HL-60/S4 treated with retinoic acid at 250 ng/mL for 4 days and 3 days (cell line): ENCODE measurements around the gene PRKAR1B.
"Not testable (repeated sequence)": the region's sequence is repeated elsewhere in the genome, so short reads cannot be mapped to it uniquely, and the experiment has no call there.

Experiments
- in situ Hi-C: fragments of 300-500 bp; cut with MboI; formaldehyde crosslinking; loops from 2 replicates; pipeline ENCODE4 v1.7.0; 2022; ENCODE audit warnings: low sequenced_read_pairs

Gene PRKAR1B

DNA sequence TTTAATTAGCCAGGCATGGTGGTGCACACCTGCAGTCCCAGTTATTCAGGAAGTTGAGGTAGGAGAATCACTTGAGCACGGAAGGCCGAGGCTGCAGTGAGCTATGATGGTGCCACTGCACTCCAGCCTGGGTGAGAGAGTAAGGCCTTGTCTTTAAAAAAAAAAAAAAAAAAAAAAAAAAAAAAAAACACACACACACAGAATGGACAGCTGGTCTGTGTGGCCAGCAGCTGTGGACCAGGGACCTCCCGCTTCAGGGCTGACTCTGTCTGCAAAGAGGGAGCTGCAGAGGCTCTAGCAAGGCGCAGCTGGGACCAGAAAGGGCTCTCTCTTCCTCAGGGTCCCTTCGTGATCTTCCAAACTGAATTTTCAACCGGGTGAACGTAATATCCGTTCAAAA is 54.2 kb downstream of the PRKAR1B start:
- in situ Hi-C loops = no loop called here

DNA sequence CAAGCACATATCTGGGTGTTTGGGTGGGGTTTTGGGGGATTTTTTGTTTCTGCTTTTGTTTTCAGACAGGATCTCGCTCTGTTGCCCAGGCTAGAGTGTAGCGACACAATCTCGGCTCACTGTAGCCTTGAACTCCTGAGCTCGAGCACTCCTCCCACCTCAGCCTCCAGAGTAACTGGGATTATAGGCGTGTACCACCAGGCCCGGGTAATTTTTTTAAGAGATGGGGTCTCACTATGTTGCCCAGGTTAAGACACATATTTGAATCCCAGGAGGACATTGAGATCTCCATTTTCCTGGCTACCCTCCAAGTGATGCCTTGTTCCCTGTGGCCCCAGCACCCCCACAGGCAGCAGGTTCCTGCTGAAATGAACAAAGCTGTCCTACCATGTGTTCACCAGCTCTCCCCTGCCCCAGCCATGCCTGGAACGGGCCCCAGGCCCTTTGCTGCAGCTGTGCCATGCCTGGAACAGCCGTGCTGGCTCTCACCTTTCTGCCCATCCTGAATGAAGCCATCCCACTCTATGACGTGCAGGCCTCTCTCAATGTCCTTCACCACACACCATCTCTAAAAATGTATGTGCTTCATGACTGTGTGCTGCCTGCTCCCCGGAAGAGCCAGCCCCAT is 55.6 kb downstream of the PRKAR1B start:
- in situ Hi-C loops = no loop called here

DNA sequence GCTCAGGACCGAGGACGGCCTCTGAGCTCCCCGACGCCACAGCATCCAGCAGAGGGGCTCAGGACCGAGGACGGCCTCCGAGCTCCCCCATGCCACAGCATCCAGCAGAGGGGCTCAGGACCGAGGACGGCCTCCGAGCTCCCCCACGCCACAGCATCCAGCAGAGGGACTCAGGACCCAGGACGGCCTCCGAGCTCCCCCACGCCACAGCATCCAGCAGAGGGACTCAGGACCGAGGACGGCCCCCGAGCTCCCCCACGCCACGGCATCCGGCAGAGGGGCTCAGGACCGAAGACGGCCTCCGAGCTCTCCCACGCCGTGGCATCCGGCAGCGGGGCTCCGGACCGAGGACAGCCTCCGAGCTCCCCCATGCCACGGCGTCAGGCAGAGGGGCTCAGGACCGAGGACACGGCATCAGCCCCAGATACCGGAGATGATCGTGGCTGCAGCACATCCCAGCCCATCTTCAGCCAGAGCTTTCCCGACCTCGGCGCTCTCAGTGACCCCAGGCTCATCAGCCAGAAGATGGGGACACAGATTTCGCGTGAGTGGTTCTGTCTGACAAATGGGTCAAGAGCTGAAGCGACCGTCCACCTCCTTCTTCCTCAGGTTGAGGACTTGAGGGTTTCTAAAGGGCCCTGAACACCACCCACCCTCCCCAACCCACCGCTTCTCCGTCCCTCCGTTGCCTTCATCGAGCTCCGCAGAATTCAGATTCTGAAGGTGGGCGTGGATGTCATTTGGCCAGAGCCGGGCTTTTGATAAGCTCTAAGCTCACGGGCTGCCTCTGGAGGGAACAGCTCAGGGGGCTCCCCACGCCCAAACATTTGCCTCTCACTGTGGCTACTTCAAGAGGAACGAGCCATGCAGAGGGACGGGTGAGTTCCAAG is 56.3 kb downstream of the PRKAR1B start:
- in situ Hi-C loops = no loop called here

DNA sequence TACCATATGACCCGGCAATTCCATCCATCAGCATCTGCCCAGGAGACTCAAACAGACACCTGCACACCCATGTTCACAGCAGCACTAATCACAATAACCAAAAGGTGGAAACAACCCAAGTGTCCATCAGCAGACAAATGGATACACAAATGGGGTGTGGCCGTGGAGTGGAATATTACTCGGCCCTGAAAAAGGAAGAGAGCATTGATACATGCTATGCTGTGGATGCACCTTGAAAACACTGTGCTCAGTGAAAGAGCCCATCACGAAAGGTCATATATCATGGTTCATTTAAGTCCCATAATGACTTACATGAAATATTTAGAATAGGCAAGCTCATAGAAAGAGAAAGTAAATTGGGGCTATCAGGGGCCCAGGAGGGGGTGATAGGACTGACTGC is 58.1 kb downstream of the PRKAR1B start:
- in situ Hi-C loops = no loop called here

DNA sequence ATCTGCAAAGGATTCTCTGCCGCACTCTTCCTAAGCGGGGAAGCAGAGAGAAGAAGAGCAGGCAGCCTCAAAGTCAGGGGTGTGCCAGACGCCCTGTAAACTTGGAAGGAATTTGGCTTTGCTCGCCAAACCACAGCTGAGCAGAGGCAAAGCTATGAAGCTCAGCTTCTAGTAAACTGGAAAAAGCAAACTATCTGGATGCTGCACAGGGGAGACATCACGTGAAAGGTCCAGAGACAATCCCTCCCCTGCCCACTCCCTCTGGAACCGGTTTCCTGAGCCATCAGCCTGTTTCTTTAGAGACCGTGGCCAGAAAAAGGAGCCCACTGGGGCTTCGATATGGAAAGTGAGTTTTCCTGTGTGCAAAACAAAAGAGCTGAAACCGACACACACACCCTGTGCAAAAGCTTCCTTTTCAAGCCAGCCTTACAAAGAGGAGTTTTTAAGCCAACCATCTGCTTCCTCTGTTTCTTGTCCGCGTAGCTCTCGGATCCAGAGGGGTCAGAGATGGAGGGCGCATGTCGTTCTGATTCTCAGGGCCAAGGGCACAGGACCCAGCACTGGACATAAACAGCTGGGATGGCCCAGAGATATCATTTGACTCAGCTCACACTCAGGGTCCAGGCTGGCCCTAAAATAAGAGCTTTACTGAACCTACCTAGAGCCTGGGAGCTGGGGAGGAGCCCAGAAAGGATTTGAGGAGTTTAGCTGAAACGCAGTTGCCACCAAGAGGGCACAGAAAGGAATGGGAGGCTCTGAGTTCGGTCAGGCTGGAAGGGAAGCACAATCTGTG is 58.7 kb downstream of the PRKAR1B start:
- in situ Hi-C loops = no loop called here

DNA sequence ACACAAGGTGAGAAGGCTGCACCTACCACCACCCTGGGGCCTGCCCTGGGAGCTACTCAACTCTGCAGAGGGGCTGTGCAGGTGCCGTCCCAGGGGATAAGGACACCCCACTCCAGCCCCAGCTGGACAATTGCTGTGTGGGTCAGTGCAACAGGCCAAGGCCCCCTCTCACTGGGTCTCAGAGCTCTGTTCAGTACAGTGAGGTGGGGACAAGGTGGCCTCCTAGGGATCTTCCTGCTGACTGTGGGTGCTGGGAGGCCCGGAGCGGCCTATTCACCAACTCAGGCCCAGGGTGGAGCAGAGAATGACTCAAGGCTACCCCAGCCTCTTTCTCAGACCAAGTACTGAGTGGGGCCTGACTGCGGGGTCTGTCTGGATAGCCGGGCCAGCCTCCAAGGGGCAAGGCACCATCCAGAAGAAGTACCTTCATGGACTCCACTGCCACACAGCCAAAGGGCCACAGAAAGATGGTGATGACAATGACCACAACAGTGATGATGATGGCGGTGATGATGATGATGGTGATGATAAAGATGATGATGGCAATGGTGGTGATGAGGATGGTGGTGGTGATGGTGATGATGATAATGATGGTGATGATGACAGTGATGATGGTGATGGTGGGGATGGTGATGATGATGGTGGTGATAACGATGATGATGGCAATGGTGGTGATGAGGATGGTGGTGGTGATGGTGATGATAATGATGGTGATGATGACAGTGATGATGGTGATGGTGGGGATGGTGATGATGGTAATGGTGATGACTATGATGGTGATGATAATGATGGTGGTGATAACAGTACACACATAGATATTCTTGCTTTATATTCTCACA is 60.4 kb downstream of the PRKAR1B start:
- in situ Hi-C loops = no loop called here

DNA sequence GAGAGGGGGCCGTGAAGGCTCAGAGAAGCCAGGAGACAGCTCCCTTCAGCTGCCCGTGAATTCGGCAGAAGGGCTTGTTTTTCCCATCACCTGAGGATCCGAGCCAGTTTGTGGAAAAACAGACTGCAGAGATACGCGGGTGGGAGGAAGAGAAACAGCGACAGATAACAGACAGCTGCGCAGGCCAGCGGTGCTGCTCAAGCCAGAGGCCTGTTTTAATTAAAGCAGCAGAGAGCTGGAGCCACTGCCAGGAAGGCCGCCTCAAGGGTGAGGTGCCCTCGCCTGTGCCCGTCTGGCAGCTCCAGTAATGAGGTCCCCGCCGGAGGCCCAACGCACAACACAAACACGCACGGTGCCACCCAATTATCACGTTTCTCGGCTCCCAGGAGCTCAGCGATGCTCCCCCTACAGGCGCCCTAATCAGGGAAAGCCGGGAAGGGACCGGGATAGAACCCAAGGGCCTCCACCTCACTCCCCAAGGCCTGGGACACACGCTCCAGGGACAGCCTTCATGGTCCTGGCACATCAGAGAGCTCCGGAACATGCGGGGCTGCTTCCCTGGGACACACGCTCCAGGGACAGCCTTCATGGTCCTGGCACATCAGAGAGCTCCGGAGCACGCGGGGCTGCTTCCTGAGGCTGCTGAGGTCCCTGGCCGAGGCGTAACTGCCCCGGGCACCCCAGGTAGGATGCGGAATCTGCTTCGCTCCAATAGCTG is 61.2 kb downstream of the PRKAR1B start:
- in situ Hi-C loops = no loop called here

DNA sequence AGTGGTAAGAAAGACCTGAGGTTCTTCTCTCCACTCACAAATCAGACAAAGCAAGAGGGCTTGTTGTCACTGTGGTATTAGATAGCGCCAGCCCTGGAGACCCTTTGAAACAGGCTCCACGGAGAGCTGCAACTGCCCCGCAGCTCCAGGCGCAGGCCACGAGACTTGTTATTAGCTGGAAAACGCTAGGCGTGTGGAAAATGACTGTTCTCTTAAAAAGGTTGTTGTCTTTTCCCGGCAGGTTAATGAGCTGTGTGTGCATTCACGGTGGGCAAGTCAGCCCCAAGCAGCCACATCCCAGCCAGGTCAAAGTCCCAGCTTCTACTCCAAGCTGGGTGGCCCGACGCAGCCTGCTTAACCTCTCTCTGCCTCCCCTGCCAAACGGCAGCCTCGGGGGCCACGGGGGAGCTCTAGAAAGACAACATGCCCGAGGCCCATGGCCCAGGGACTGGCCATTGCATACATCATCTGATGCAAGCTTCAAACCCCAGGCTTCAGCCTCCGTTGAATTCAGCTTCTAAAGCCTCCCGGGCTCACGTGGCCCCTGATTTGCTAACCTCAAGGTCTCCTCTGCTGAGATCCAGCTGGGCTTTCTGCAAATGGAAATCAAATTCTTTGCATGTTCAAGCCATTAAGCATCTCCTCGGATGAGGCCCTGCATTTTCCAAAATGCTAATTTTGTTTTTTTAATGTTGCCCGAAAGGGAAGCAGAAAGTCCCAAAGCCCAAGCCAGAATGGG is 61.9 kb downstream of the PRKAR1B start:
- in situ Hi-C loops = no loop called here

DNA sequence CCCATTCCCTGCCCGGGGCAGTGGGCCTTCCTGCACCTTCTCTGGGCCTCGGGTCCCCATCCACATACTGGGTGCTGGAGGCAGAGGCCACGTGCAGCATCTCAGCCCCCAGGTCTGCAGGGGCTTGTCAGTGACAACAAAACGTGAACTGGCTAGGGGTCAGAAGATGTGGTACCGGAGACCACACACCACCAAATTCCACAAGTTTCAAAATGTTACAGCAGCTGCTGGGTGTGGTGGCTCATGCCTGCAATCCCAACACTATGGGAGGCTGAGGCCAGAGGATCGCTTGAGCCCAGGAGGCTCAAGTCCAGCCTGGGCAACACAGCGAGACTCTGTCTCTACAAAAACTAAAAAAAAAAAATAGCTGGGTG is 62.7 kb downstream of the PRKAR1B start:
- in situ Hi-C loops = no loop called here

DNA sequence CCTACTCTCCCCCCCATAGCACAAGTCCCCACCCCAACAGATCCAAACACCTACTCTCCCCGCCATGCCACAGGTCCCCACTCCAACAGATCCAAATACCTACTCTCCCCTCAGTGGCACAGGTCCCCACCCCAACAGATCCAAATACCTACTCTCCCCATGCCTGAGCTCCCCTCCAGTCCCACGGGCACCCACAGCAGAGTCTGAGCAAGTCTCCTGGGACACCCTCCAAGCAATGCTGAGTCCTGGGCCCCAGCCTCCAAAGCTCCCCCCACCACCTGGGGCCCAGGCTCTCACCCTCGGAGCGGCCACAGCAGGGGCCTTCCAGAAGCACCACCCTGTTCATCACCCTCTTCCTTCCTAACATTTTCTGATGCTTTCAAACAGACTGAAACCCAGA is 64.5 kb downstream of the PRKAR1B start:
- in situ Hi-C loops = no loop called here

DNA sequence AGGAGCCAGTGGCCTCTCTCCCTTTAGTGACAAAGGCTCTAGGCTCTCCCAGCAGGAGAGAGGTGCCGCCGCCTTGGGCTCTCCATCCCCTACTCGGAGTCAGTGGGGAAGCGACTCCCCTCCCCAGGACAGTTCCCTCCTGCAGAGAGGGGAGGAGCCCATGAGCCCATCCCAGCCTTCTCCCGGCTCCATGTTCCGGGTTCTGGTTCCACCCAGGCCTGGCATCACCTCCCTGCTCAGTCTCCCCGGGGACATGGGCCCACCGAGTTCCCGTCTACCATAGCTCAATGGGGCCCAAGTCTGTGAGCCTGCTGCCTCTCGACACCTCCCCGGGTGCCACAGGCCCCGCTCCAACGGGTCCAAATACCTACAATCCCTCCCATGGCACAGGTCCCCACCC is 67.1 kb downstream of the PRKAR1B start:
- in situ Hi-C loops = no loop called here

DNA sequence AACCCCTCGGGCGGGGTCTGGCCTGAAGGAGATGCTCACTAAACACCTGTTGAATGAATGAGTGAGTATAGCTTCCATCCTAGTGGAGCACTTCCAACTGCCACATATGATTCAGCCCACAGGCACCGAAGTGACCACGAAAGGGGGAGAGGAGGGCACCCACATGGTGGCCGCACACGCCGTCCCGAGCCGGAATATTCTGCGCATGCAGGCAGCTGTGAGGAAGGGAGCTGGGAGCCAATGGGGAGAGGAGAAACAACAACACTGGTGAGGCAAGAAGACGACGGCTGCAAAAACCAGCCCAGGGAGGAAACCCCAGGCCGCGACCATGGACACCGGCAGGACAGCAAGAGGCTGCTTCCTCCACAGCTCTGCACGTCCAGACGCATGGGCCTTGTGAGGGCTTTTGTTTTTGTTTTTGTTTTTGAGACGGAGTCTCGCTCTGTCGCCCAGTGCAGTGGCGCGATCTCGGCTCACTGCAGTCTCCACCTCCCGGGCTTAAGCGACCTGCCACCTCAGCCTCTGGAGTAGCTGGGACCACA is 67.7 kb downstream of the PRKAR1B start:
- in situ Hi-C loops = no loop called here

DNA sequence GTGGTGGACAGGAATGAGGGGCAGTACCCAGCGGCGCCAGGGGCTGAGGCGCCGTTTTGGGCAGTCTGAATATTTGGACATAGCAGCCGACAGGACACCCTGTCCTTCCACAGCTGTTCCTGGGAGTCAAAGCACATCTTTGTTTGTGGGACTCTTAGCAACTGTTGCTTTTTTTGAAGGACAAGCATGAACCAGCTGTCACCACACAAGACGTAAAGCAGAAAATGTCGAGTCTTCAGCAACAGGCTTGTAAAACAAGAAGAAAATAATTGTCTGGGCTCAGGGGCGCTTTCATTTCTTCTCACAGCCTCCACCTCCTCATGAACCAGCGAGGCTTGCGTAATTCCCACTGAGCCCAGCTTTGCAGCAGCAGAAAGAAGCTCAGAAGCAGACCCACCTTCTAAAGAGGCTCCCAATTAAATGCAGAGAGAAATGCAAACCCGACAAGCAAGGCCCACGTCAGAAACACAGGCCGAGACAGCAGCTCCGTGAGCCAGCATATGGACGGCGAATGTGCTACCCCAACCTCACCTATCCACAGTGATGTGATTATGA is 69.4 kb downstream of the PRKAR1B start:
- in situ Hi-C loops = no loop called here

DNA sequence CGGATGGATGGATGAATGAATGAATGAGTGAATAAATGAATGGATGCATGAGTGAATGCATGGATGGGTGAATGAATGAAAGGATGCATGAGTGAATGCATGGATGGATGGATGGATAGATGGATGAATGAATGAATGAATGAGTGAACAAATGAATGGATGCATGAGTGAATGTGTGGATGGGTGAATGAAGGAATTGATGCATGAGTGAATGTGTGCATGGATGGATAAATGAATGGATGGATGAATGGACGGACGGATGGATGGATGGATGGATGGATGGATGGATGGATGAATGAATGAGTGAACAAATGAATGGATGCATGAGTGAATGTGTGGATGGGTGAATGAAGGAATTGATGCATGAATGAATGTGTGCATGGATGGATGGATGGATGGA is 70.1 kb downstream of the PRKAR1B start:
- in situ Hi-C loops = not testable (repeated sequence)

DNA sequence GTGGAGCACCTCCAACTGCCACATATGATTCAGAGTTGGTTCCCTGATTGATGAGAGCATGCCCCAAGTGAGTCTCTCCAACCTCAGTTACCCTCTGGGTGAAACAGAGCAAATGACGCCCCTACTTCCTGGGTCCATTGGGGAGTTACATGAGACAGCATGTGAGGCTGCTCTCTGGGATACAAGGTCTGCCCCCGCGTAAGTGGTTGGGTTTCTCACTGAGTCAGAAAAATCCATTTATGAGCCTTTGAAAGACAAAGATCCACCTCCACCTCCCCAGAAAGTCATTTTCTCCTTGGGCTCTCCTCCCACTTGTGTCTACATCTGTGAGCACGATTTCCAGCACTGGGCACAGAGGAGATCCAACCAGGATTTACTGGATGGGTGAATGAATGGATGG is 71.3 kb downstream of the PRKAR1B start:
- in situ Hi-C loops = no loop called here

DNA sequence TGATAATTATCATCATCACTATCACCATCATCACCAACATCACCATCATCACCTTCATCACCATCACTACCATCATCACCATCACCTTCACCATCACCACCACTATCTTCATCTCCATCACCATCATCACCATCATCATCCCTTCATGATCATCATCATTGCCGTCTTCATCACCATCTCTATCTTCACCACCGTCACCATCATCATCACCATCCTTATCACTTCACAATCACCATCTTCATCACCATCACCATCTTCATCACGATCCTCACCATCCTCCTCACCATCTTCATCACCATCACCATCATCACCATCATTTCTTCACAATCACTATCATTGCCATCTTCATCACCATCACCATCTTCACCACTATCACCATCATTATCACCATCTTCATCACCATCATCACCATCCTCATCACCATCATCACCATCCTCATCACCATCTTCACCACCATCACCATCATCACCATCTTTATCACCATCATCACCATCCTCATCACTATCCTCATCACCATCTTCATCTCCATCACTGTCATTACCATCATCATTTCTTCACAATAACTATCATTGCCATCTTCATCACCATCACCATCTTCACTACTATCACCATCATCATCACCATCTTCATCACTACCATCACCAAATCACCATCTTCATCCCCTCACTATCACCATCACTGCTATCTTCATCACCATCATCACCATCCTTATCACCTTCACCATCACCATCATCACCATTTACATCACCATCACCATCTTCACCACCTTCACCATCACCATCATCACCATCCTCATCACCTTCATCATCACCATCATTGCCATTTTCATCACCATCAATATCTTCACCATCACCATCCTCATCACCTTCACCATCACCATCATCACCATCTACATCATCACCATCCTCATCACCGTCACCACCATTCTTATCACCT is 73.0 kb downstream of the PRKAR1B start:
- in situ Hi-C loops = no loop called here

DNA sequence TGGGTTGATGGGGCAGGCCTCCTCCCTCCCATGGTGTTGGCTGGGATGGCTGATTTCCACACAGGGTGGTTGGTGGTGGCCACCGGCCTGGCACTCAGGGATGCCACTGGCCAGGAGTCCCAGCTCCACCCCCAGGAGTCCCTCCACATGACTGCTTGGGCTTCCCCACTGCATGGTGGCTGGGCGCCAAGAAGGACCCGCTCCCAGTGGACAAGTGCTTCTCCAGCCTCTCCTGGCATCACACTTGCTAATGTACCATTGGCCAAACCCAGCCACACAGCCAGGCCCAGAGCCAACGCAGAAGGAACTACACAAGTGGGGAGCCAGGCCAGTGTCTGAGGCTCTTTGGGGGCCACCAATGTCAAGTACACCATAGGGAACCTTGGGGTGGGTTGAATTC is 74.2 kb downstream of the PRKAR1B start:
- in situ Hi-C loops = no loop called here

DNA sequence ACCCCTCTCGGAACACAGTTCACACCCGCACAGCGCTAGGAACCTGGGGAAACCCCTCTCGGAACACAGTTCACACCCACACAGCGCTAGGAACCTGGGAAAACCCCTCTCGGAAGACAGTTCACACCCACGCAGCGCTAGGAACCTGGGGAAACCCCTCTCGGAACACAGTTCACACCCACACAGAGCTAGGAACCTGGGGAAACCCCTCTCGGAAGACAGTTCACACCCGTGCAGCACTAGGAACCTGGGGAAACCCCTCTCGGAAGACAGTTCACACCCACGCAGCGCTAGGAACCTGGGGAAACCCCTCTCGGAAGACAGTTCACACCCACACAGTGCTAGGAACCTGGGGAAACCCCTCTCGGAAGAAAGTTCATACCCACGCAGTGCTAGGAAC is 74.9 kb downstream of the PRKAR1B start:
- in situ Hi-C loops = not testable (repeated sequence)
